Astrocyte of the spinal cord (primary cell): ENCODE data around the gene GLP2R.
"Not testable (repeated sequence)": the region's sequence is repeated elsewhere in the genome, so short reads cannot be mapped to it uniquely, and the experiment has no call there.

Experiments
- DNase-seq: peaks from one replicate; pipeline ENCODE4 v3.0.0; 2011; ENCODE audit warnings: low read depth, low spot score
- H3K4me3 ChIP-seq: 2 replicates; pipeline ENCODE4 v1.5.1; 2011; ENCODE audit warnings: low read depth, mild to moderate bottlenecking, low read length, moderate library complexity
- in situ Hi-C: cut with HindIII; loops from 2 replicates; pipeline ENCODE4 v1.10.0; 2017; ENCODE audit warnings: low sequenced_read_pairs
- TF ChIP-seq, protein P1 (sequence below): IDR thresholded peaks from 2 replicates; pipeline ENCODE4 v1.5.1; 2012; ENCODE audit warnings: low read depth, mild to moderate bottlenecking, low read length, inconsistent platforms

The GLP2R gene, protein sequence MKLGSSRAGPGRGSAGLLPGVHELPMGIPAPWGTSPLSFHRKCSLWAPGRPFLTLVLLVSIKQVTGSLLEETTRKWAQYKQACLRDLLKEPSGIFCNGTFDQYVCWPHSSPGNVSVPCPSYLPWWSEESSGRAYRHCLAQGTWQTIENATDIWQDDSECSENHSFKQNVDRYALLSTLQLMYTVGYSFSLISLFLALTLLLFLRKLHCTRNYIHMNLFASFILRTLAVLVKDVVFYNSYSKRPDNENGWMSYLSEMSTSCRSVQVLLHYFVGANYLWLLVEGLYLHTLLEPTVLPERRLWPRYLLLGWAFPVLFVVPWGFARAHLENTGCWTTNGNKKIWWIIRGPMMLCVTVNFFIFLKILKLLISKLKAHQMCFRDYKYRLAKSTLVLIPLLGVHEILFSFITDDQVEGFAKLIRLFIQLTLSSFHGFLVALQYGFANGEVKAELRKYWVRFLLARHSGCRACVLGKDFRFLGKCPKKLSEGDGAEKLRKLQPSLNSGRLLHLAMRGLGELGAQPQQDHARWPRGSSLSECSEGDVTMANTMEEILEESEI

DNA sequence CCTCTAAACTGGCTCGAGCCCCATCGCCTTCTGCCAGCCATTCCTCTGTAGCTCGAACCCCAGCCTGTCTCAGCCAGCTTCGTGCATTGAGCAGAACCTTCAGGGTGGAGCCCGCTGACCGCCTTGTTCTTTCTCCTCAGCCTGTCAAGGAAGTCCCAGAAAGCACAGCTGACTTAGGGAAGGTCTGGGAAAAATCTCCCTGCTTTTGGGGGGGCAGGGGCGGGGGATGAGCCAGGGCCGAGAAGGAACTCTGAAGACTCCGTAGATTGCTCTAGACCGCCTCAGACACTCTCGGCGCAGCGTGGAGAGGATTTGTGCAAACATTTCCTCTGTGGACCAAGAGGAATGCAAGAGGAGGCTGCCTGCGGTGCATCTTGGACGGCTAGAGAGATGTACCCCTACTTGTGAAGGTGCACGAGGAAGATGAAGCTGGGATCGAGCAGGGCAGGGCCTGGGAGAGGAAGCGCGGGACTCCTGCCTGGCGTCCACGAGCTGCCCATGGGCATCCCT lies at the start of gene GLP2R:
Gene GLP2R (plus strand): TSS at position 284 of the 510 bp plus-strand sequence. CDS start 140 bp downstream, at position 424.
- in situ Hi-C loops = no loop called here
- DNase-seq = no peak
- no peak within 1 kb of the TSS for H3K4me3 ChIP-seq
- TF ChIP-seq, protein P1, sequence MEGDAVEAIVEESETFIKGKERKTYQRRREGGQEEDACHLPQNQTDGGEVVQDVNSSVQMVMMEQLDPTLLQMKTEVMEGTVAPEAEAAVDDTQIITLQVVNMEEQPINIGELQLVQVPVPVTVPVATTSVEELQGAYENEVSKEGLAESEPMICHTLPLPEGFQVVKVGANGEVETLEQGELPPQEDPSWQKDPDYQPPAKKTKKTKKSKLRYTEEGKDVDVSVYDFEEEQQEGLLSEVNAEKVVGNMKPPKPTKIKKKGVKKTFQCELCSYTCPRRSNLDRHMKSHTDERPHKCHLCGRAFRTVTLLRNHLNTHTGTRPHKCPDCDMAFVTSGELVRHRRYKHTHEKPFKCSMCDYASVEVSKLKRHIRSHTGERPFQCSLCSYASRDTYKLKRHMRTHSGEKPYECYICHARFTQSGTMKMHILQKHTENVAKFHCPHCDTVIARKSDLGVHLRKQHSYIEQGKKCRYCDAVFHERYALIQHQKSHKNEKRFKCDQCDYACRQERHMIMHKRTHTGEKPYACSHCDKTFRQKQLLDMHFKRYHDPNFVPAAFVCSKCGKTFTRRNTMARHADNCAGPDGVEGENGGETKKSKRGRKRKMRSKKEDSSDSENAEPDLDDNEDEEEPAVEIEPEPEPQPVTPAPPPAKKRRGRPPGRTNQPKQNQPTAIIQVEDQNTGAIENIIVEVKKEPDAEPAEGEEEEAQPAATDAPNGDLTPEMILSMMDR = no peak

DNA sequence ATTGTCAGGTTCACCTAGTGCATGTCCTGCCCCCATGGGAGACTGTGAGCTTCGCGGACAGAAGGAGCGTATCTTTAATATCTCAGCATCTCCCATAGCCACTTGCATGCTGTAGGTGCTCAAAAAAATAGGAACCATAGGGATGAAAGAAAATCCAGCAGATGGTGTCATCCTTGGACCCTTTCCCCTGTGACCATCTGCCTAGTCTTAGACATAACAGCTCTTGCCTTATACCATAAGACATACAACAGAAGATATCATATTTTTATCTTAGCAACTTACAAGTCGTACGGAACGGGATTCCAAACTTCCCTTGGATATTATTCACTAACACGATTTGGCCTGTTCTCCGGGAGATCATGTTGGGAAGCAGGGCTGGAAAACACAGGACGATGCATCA lies 48.8 kb upstream of the GLP2R start:
- no peak for DNase-seq
- TF ChIP-seq, protein P1 = no peak
- H3K4me3 ChIP-seq = no peak overlapping the region
- in situ Hi-C loops = no loop called here

DNA sequence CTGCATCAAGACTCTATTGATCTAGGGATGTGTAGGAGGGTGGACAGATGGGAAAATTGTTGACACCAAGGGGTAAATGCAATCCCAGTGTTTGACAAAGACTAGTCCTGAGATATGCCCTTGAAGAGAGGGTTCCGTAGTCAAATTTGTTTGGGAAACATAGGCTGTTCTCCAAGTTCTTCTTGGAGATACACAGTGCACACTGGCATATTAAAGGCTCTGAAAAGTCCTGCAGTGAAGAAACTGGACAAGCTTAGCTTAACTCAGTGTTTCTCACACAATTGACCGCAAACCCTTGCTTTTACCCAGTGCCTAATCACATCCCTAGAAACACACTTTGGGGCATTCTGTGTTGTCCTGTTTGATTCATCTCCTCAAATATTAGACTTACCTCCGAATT lies 45.2 kb upstream of the GLP2R start:
- H3K4me3 ChIP-seq = no peak overlapping the region
- in situ Hi-C loops = no loop called here
- no peak for DNase-seq
- TF ChIP-seq, protein P1 = no peak

DNA sequence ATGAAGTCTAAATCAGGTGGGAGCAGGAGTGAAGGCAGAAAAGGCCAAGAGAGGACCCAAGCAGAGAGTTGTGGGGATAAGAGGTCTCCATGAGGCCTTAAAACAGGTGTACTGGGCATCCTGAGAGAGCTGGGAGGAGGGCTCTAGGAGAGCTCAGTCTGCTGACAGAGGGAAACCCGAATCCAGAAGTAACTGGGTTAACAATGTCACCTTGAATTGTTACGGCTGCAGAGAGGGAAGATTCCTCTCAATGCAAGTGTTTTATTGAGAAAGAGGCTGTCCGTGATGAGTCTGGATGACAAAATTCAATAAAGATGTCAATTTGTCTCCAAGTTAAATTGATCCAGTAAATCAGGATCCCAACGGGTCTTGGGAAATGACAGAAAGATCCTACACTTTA lies 42.7 kb upstream of the GLP2R start:
- in situ Hi-C loops = no loop called here
- TF ChIP-seq, protein P1 = no peak
- no peak for DNase-seq
- no peak overlapping the region for H3K4me3 ChIP-seq

DNA sequence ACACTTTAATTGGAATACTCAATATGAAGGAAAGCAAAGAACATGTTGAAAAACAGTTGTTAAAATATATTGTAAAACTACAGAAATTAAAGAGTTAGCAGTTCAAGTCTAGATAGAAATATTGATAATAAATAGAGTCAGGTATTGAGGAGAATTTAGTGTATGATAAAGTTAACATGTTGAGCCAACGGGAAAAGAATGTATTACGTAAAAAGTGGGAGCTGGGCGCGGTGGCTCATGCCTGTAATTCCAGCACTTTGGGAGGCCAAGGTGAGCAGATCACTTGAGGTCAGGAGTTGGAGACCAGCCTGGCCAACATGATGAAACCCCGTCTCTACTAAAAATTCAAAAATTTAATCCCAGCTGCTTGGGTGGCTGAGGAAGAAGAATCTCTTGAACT lies 42.3 kb upstream of the GLP2R start:
- in situ Hi-C loops, DNase-seq, H3K4me3 ChIP-seq: not testable (repeated sequence)

DNA sequence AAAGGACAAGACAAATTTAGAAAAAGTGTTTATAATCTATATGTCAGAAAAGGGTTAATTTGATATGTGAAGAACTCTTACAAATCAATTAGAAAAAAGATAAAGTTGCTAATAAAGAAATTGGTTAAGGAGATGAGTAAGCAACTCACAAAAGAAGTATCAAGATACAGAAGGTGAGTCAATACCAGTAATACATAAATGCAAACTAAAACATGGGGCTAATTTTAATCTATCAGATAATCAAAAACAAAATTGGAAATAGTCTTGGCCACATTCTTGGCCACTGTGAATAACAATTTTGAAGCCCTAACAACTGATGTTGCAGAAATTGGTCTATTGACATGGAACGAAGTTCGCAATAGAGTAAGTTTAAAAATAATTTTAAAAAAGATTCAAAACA lies 41.2 kb upstream of the GLP2R start:
- no peak for DNase-seq
- in situ Hi-C loops = no loop called here
- no peak overlapping the region for H3K4me3 ChIP-seq
- TF ChIP-seq, protein P1 = no peak

DNA sequence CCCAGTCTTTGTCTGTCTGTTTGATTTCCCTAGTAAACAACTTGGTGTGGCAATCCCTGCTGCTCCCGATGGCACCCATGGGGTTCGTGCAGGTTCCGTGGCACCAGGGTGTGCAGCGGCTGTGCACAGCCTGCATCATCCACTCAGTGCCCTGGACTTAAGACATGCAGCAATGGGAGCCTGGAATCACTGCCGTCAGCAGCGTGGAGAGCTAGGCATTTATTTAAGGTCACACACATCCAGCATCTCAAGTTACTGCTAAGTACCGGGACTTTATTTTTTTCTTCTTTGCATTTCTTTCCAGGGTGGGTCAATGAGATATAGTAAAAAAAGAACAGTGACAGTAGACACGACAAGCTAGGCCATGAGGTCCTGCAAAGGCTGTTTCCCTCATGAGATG lies 37.1 kb upstream of the GLP2R start:
- TF ChIP-seq, protein P1 = no peak
- in situ Hi-C loops = no loop called here
- no peak overlapping the region for H3K4me3 ChIP-seq
- no peak for DNase-seq
